Left cardiac atrium (tissue), 4 donors: ENCODE results near the gene MZT2A. TPM values are rescaled to one million over a fixed set of nuclear protein-coding genes. Genes with fewer than 3 reads are reported as not detected.
"Not testable (repeated sequence)": the region's sequence is repeated elsewhere in the genome, so short reads cannot be mapped to it uniquely, and the experiment has no call there.

Experiments used
- ATAC-seq, 2 donors: fragments of 200-7000 bp; cut with Tn5 transposase; one replicate each; pipeline ENCODE4 v1.9.1; 2020; ENCODE audit warnings: mild to moderate bottlenecking in 2 of 2, moderate library complexity in 2 of 2
- DNase-seq: peaks from one replicate; pipeline ENCODE4 v3.0.0-alpha.2; 2020
- intact Hi-C, 2 donors: fragments of 100-400 bp; cut with DNase I; formaldehyde crosslinking; loops; one replicate each; pipeline versions ENCODE4 v1.14.1 to v1.15.1; 2022 to 2023
- total RNA-seq, 2 donors: library from RNA; stranded (reverse); fragmentation: NEBNext Ultra II Directional; extraction: Animal tissue kit (Norgen Biotek cat#: 25700); gene quantifications; one replicate each; pipeline ENCODE4 v1.2.1, GENCODE V29; 2021
- donor health status: DM: no; HTN: yes; CAD: no.
- donor health status: DM: no; HTN: yes; CAD: no; lungs with severe emphysema.
- donor health status: DM: yes; HTN: yes; CAD: no.
- donor health status: Dilated cardiomyopathy.

Gene MZT2A
- total RNA-seq, 2 donors from 2014 or later: 59.4 to 110 TPM

DNA sequence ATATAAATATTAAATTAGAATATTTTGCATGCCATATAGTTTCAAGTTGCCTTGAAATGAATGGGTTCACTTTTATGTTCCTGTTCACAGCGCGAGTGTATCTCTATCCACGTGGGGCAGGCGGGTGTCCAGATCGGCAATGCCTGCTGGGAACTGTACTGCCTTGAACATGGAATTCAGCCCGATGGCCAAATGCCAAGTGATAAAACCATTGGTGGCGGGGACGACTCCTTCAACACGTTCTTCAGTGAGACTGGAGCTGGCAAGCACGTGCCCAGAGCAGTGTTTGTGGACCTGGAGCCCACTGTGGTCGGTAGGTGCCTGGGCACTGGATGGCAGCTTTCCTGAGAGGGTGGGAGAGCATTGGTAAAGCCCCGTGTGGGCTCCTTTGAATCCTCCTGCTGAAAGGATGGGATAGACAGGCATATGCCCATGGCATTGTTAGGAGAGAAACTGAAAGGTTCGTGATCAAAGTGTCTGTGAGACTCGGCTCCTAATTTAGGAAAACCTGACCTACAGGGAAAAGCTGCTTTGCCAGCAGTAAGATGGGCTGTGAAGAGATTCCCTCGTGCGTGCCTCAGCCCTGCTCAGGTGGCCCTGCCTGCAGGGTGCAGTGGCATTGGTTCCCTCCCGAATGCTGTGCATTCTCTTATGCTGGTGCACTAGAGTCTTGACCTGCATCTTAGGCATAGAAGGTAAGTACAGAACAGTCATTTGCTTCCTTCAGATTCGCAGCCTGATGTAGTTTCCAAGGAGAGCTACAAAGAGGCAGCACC, 13.9 kb downstream of the MZT2A start:
- DNase-seq (peak; percentile 58), ATAC-seq (peak; percentile 90 to 95)
- intact Hi-C loops: not testable (repeated sequence)

DNA sequence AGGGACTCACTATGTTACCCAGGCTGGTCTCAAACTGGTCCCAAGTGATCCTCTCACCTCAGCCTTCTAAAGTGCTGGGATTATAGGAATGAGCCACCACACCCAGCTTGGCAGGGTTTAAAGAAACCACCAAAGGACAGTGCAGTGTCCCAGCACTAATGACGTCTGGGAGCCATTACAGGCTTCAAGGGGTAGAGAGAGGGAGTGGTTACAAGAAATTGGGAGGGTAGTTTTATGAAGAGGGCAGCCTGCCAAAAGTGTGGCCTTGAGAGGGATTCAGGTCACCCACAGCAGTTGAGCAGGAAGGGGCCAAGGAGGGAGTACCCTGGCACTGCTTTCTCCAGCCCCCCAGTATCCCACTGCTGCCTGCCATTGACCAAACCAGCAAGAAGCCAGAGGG, 15.0 kb downstream of the MZT2A start:
- intact Hi-C loops, ATAC-seq, DNase-seq: not testable (repeated sequence)

DNA sequence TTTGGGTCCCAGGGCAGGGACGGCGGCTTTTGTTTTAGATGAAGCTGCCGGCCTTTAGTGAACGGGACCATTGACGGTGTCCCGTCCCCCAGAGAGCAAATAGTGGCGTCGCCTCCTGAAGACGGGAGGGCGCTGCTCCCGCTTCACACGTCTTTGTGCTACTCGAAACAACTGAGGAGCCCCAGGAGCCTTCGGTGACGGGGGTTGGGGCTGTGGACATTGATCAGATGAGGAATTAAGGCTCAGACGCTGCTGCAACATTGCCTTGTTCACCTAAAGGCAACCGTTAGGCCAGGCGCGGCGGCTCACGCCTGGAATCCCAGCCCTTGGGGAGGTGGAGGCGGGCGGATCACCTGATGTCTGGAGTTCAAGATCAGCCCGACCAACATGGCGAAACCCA, 15.8 kb downstream of the MZT2A start:
- ATAC-seq, intact Hi-C loops, DNase-seq: not testable (repeated sequence)

DNA sequence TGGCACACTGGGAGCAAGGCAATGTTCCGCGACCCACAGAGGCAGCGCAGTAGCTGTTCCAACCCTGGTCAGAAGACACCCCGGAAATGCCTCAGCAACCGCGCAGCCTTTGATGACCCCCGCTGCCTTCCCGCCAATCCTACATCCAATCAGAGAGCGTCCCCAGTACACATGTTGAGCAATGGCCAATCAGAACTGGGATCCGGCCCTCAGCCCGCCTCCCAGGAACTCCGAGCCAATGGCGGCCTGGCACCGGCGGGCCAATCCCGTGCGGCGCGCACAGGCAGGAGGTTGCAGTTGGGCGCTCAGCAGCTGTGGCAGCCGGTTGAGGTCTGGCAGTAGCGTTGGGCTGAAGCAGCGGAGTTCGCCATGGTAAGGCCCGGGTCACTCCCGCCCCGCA, 16.4 kb downstream of the MZT2A start, which contains the start of gene TUBA3D:
Gene TUBA3D (plus strand): TSS at position 289 of the 400 bp plus-strand sequence. CDS start 81 bp downstream, at position 370.
- ATAC-seq (no peak), DNase-seq (no peak)
- intact Hi-C loops: no loop called here

DNA sequence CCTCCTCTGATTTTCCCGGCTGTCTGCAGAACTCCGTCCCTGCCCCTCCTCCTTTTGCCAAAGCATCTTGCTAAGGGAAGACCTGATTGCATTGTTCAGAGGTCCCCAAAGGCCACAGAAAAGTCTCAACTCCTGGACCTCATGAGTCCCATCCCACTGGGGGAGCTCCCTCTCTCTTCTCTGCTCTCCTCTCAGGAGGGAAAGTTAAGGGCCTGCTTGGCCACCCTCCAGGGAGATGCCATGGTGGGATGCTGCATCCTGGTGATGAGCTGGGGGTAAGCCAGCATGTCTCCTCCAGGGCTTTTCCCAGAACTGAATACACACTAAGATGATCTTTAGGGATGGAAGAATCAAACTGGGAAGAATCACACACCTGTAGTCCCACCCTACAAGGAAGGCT, 18.9 kb downstream of the MZT2A start:
- ATAC-seq, intact Hi-C loops, DNase-seq: not testable (repeated sequence)

DNA sequence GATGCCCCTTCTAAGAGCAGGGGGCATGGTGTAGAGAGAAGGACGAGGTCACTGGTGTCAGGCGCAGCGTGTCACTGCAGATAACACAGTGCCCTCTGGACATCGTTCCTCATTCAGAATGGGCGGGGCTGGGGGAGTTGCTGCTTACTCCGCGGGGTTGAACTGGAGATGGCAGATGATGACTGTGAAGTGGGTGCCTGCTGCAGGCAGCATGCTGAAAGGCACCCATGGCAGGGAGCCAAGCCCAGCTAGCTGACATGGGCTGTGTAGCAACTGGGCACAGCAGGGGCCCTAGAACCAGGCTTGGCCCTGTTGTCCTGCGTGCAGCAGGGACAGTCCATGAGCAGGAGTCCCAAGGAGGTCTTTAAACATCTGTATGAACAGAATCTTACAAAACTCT, 20.6 kb downstream of the MZT2A start:
- intact Hi-C loops: not testable (repeated sequence)
- DNase-seq: peak; percentile 67
- peak; percentile 53 to 91 for ATAC-seq

DNA sequence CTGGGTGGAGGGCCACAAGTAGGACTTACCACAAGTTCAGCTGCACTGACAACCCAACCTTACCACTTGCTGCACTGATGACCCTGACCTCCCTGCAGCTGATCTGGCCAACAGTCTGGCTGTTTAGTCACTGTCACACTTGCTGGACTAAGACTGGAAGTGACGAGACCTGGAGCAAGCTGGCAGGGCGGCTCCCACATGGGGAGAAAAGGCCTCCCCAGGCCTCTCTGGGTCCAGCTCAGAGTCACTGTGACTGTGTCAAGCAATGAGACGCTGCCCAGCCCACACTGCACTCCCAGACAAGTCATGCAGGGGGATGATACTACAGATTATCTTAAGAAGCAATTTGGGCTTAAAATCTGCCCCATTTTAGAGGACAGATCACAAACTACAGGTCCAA, 21.3 kb downstream of the MZT2A start:
- peak in 1 of 2 donors; percentile 47 for ATAC-seq
- intact Hi-C loops, DNase-seq: not testable (repeated sequence)

DNA sequence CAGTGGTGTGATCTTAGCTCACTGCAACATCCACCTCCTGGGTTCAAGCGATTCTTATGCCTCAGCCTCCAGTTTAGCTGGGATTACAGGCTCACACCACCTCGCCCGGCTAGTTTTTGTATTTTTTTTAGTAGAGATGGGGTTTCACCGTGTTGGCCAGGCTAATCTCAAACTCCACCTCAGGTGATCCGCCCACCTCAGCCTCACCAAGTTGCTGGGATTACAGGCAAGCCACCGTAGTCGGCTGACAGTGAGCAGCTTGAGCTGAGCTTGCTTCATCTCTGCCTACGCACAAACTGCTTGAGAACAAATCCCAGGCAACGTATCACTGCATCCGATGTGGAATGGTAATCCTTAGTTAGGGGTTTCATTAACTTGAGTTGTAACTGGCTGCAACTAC, 24.5 kb downstream of the MZT2A start:
- intact Hi-C loops, DNase-seq, ATAC-seq: not testable (repeated sequence)

DNA sequence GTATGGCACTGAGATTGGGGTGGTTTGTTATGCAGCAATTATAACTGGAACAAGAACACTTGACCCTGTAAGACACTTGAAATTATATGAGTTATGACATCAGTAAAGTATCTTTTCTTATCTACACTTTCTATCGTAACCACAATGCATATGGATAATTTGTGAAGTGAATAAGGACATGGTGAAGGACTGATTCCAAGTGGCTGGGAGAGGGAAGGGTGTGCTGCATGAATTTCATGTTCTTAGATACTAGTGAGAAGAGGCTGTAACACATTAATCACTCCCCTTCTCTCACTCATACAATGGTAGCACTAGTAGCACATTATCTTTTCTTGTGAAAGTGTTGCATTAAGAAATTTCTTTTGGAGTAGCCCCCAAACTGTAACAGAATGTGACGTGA, 37.3 kb downstream of the MZT2A start:
- ATAC-seq, intact Hi-C loops, DNase-seq: not testable (repeated sequence)

DNA sequence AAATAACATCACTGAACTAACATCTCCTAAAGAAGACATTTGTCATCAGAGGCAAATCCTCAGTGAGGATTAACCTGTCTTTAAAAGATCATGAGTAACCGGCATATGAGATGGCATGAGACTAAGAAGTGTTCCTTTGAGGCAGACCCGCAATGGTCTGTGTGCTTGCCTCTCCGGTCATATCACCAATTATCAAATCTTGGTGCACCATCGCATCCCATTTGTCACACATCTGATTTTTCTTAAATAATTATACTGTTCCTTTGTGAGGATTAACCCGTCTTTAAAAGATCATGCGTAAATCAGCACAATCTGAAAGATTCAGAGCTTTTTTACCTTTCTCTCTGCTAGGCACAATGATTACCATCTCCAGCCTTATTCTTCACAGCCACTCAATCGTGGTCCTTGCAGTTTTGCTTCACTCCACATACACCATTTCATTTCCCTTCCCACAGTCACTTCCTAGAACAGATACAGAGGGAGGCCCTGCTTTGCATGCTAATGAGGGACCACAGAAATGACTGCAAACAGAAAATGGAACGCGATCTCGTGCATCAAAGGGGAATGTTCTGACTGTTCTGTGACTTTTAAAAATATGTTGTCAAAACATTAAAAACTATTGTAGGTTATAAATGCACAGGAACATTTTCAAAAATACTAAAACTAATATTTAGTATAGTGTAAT, 40.8 kb downstream of the MZT2A start:
- ATAC-seq: not testable (repeated sequence)

DNA sequence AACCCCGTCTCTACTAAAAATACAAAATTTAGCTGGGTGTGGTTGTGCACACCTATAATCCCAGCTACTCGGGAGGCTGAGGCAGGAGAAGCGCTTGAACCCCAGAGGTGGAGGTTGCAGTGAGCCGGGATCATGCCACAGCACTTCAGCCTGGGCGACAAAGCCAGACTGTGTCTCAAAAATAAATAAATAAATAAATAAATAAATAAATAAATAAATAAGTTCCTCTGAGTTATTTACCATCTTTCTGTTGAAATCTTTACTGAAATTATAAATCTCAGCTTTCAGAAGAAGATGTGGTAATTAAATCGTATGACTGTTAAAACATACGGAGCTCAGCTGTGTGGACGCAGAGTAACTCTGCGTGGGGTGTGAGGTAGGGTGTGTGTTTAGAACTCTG, 44.2 kb downstream of the MZT2A start:
- intact Hi-C loops, DNase-seq, ATAC-seq: not testable (repeated sequence)

More for the DNA sequence above, 40.8 kb downstream of the MZT2A start:
- DNase-seq, intact Hi-C loops: not testable (repeated sequence)

DNA sequence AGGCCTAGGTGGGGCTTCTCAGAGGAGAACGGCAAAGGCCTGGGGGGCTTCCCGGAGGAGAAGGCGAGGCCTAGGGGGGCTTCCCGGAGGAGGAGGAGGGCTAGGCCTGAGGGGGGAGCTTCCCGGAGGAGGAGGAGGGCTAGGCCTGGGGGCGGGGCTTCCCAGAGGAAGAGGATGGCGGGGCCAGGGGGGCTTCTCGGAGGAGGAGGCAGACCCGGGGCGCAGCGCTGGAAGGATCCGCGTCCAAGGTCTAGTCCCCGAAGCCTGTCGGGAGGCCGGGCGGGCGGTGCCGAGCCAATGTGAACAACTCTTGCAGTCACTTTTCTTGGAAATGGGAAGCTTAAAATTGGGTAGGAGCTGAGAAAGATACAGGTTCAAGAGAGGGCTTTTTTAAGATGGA, 46.3 kb downstream of the MZT2A start:
- ATAC-seq: no peak
- intact Hi-C loops: no loop called here
- DNase-seq: no peak

DNA sequence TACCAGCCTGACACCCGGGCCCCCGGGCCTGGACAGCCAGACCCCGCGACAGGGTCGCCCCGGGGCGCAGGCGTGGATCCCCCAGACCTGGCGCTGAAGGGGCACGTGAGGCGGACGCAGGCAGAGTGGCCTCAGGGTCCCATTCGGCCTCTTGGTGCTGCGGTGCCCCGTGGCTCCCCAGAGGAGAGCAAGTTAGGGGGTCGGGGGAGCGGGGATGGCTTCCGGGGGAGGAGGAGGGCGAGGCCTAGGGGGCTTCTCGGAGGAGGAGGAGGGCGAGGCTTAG, 46.7 kb downstream of the MZT2A start:
- ATAC-seq: not testable (repeated sequence)

DNA sequence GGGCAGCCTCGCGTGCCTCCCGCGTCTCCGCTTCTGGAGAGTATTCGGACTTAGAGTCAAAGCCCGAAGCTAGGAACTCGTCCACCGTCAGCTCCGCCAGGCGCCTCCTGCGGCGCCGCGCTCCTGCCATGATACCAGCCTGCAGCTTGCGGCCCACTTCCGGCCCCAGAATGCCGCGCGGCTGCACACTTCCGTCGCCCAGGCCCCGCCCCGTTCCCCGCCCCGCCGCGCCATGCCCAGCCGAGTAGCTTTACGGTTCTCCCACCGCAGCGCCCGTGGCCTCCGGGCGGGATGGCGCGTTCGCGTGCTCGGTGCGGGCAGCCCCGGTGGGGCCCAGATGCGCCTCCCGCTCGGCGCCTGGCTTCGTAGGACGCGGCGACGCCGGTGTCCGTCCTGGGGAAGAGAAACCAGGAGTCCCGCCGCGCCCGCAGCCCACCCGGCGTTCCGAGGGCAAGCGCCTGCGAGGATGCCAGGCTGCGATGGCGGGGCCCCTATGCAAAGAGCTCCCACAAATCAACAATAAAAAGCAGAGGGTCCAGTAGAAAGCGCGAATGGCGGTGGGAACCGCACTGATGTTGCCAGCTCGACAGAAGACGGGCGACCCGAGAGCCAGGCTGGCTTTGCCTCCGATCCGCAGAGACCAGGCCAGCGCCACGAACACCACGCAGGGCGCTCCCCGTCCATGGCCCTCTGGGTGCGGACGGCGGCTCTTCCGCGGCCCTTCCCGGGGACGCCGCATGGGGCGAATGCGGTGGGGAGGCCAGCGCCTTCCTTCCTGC, 47.3 kb downstream of the MZT2A start:
- ATAC-seq, DNase-seq, intact Hi-C loops: not testable (repeated sequence)

More for the DNA sequence above, 46.7 kb downstream of the MZT2A start:
- intact Hi-C loops, DNase-seq: not testable (repeated sequence)

DNA sequence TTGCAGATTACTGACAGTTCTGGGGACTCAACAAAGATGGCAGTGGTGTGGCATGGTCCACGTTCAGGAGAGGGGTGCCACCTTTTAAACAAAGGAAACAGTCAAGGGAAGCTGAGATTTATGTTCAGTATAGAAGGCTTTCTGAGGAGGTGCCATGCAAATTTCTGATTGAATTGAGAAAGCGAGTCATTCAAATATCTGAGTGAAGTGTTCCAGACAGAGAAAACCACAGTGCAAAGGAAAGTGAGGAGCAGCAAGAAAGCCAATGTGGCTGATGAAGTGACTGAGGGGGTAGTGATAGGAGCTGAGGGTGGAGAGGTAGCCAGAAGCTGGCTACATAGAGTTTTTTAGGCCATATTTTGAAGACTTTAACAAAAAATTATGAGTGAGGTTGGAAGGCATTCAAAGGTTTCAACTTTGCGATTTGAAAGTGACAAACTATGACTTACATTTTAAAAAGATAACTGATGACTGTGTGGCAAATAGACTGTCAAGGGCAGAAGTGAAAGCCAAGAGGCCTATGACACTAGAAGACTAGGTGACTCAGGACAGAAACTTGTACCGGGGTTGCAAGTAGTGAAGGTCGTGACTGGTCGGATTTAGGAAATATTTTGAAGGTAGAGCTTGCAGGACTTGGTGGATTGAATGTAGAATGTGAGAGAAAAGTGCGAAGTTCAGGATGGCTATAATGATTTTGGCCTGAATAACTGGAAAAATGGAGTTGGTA, 51.3 kb downstream of the MZT2A start:
- DNase-seq, intact Hi-C loops, ATAC-seq: not testable (repeated sequence)
